GM21447 (cell line): Measurements from ENCODE around the gene CCDC192.
"Not testable (repeated sequence)": the region's sequence is repeated elsewhere in the genome, so short reads cannot be mapped to it uniquely, and the experiment has no call there.

Source experiments
- ATAC-seq: cut with Tn5 transposase; IDR thresholded peaks from one replicate; pipeline ENCODE4 v1.9.1; 2021; ENCODE audit not compliant: unreplicated experiment

CCDC192 gene

GRCh38 chr5:127702926-127703561 is at the start of gene CCDC192:
TSS of gene CCDC192 (plus strand) at chr5:127703391. CDS start at chr5:127703446, 55 bp downstream.
- ATAC-seq: no peak

GRCh38 chr5:127656825-127657224 is 46.4 kb upstream of the CCDC192 start:
- no peak for ATAC-seq

GRCh38 chr5:127660047-127660733 is 43.0 kb upstream of the CCDC192 start:
- ATAC-seq: no peak

- ATAC-seq: no peak
These were observed 39.1 kb upstream of the CCDC192 start for GRCh38 chr5:127664093-127664492.

GRCh38 chr5:127665641-127666040 is 37.5 kb upstream of the CCDC192 start:
- no peak for ATAC-seq

GRCh38 chr5:127666043-127666716 is 37.0 kb upstream of the CCDC192 start:
- no peak for ATAC-seq

- ATAC-seq: no peak
These were observed 35.3 kb upstream of the CCDC192 start for GRCh38 chr5:127667926-127668325.

GRCh38 chr5:127671218-127671617 is 32.0 kb upstream of the CCDC192 start:
- ATAC-seq: no peak

GRCh38 chr5:127673117-127673800 is 29.9 kb upstream of the CCDC192 start:
- ATAC-seq: no peak

- not testable (repeated sequence) for ATAC-seq
These were observed 26.2 kb upstream of the CCDC192 start for GRCh38 chr5:127676951-127677350.

GRCh38 chr5:127679691-127680330 is 23.4 kb upstream of the CCDC192 start:
- not testable (repeated sequence) for ATAC-seq

- ATAC-seq: no peak
These were observed 22.6 kb upstream of the CCDC192 start for GRCh38 chr5:127680595-127680994.

- ATAC-seq: no peak
These were observed 20.2 kb upstream of the CCDC192 start for GRCh38 chr5:127683008-127683407.

- no peak for ATAC-seq
These were observed 18.3 kb upstream of the CCDC192 start for GRCh38 chr5:127684726-127685467.

GRCh38 chr5:127685662-127686061 is 17.5 kb upstream of the CCDC192 start:
- no peak for ATAC-seq

GRCh38 chr5:127686424-127686823 is 16.8 kb upstream of the CCDC192 start:
- no peak for ATAC-seq

- ATAC-seq: no peak
These were observed 8.5 kb upstream of the CCDC192 start for GRCh38 chr5:127694518-127695171.

- ATAC-seq: no peak
These were observed 7.8 kb upstream of the CCDC192 start for GRCh38 chr5:127695346-127695745.

GRCh38 chr5:127696683-127697082 is 6.5 kb upstream of the CCDC192 start:
- no peak for ATAC-seq
